ENCODE results near the gene SLC25A30. TPM values are rescaled to one million over a fixed set of nuclear protein-coding genes. Genes with fewer than 3 reads are reported as not detected.
A peak's percentile ranks its signal among the peaks of the same experiment; 100 is the strongest.

Gene SLC25A30
- total and polyA plus RNA-seq, 2 of the 13 experiments (the other 11 are each of a cell fraction or from before 2014, with no cell fraction given), result 19.6 to 22.5 TPM

GRCh38 chr13:45441633-45442032, 23.5 kb upstream of the SLC25A30 start (continued):
- TF ChIP-seq REST (IDR thresholded peaks at IDR 0.05; ENCODE audit: borderline replicate concordance in 1 of 2, low read depth in 1 of 2, low read length in 2 of 2) (no peak), SMC3 (IDR thresholded peaks at IDR 0.05; ENCODE audit: low read length) (peak; percentile 68), STAG1 (CRISPR knock-in tag; IDR thresholded peaks at IDR 0.05) (peak; percentile 45; the same call in 1 of the 2 replicates), BCL3 (CRISPR knock-in tag; IDR thresholded peaks at IDR 0.05) (no peak), ZNF615 (CRISPR knock-in tag; IDR thresholded peaks at IDR 0.05; ENCODE audit: borderline replicate concordance) (no peak), E2F1 (CRISPR knock-in tag; IDR thresholded peaks at IDR 0.05) (no peak), HNRNPK (IDR thresholded peaks at IDR 0.05; ENCODE audit: low read depth, low read length, poor library complexity, severe bottlenecking) (no peak), MYPOP (CRISPR knock-in tag; IDR thresholded peaks at IDR 0.05) (no peak), HMG20A (CRISPR knock-in tag; IDR thresholded peaks at IDR 0.05; ENCODE audit: borderline replicate concordance) (0 out of 2 replicates have a peak, but pooled peaks have one; percentile 23), TCF7 (IDR thresholded peaks at IDR 0.05; ENCODE audit: low read depth) (no peak), HHEX (CRISPR knock-in tag; IDR thresholded peaks at IDR 0.05) (no peak), ZNF674 (CRISPR knock-in tag; IDR thresholded peaks at IDR 0.05; ENCODE audit: low read depth) (no peak), ZNF124 (CRISPR knock-in tag; IDR thresholded peaks at IDR 0.05) (no peak), ZNF597 (CRISPR knock-in tag; IDR thresholded peaks at IDR 0.05) (no peak), POLR2G (IDR thresholded peaks at IDR 0.05; ENCODE audit: low read depth, low read length) (peak; percentile 41; the same call in 1 of the 2 replicates), FOXK2 (IDR thresholded peaks at IDR 0.05) (no peak), ZBTB20 (CRISPR knock-in tag; IDR thresholded peaks at IDR 0.05; ENCODE audit: borderline replicate concordance, low read depth) (no peak), ZNF280B (CRISPR knock-in tag; IDR thresholded peaks at IDR 0.05; ENCODE audit: borderline replicate concordance) (no peak), ZNF10 (CRISPR knock-in tag; IDR thresholded peaks at IDR 0.05; ENCODE audit: borderline replicate concordance, low read depth) (no peak), SOX5 (CRISPR knock-in tag; IDR thresholded peaks at IDR 0.05; ENCODE audit: borderline replicate concordance) (peak; percentile 21; the same call in 1 of the 2 replicates), IRF2 (CRISPR knock-in tag; IDR thresholded peaks at IDR 0.05) (0 out of 2 replicates have a peak, but pooled peaks have one; percentile 42)

All from HepG2 (cell line).